PC-3 (cell line): Measurements from ENCODE around the gene CCDC158.

Experiments
- EZH2phosphoT487 ChIP-seq: fragments of 300-600 bp; sonication (generic); IDR thresholded peaks from 2 replicates; pipeline ENCODE4 v1.6.1; 2018; ENCODE audit warnings: mild to moderate bottlenecking, antibody characterized with exemption, low read length, borderline replicate concordance
- TF ChIP-seq, protein P1 (sequence below): fragments of 300-600 bp; sonication (generic); conservative IDR thresholded peaks from 2 replicates; pipeline ENCODE4 v1.5.1; 2017; ENCODE audit warnings: antibody characterized with exemption, low read depth, mild to moderate bottlenecking, low read length

DNA sequence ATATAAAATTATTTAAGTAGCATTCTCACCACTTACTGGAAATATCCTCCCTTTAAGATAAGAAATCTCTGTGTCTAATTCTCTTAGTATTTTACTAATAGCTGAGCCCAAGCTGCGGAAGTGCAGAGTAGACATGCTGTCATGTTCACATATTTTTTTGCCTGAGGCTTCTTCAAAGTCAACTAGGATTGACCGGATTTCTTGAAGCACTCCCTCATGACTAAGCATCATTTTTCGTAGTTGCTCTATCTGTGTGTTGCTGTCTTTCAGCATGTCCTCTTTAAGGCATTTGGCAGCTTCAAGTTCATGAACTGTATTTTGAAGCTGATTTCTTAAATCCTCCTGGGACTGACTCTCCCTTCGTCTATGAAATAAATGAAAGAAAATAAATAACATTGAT, 36.9 kb downstream of the CCDC158 start:
- TF ChIP-seq, protein P1, sequence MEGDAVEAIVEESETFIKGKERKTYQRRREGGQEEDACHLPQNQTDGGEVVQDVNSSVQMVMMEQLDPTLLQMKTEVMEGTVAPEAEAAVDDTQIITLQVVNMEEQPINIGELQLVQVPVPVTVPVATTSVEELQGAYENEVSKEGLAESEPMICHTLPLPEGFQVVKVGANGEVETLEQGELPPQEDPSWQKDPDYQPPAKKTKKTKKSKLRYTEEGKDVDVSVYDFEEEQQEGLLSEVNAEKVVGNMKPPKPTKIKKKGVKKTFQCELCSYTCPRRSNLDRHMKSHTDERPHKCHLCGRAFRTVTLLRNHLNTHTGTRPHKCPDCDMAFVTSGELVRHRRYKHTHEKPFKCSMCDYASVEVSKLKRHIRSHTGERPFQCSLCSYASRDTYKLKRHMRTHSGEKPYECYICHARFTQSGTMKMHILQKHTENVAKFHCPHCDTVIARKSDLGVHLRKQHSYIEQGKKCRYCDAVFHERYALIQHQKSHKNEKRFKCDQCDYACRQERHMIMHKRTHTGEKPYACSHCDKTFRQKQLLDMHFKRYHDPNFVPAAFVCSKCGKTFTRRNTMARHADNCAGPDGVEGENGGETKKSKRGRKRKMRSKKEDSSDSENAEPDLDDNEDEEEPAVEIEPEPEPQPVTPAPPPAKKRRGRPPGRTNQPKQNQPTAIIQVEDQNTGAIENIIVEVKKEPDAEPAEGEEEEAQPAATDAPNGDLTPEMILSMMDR = no peak
- TF ChIP-seq EZH2phosphoT487 = no peak
